HCT116 (cell line): Measurements from ENCODE around the gene PCP2.

Experiments
- ATF3 ChIP-seq: IDR thresholded peaks from 2 replicates; pipeline ENCODE4 v1.6.1; 2012
- CTCF ChIP-seq, 3 experiments: fragments of 200-600 bp in 1 of 3; sonication (generic) in 1 of 3; IDR thresholded peaks in 2 of 3; conservative IDR thresholded peaks in 1 of 3; 2 replicates each; pipeline ENCODE4 v1.5.1; 2012 to 2017; ENCODE audit warnings: low read depth in 2 of 3, low read length in 2 of 3, antibody characterized with exemption in 1 of 3, borderline replicate concordance in 1 of 3, control low read depth in 1 of 3, mild to moderate bottlenecking in 1 of 3, mixed read lengths in 1 of 3, mixed run types in 1 of 3, moderate library complexity in 1 of 3; ENCODE audit not compliant: insufficient read depth in 1 of 3
- POLR2A ChIP-seq: IDR thresholded peaks from 2 replicates; pipeline ENCODE4 v1.7.0; 2011; ENCODE audit warnings: borderline replicate concordance; ENCODE audit not compliant: insufficient read depth, insufficient read length; ENCODE audit errors: extremely low read depth
- RAD21 ChIP-seq: IDR thresholded peaks from 2 replicates; pipeline ENCODE4 v1.6.1; 2012; ENCODE audit warnings: low read depth, mild to moderate bottlenecking
- ZBTB33 ChIP-seq: IDR thresholded peaks from 2 replicates; pipeline ENCODE4 v1.6.1; 2011; ENCODE audit warnings: mild to moderate bottlenecking, low read length, moderate library complexity; ENCODE audit not compliant: insufficient replicate concordance; ENCODE audit errors: extremely low read depth

DNA sequence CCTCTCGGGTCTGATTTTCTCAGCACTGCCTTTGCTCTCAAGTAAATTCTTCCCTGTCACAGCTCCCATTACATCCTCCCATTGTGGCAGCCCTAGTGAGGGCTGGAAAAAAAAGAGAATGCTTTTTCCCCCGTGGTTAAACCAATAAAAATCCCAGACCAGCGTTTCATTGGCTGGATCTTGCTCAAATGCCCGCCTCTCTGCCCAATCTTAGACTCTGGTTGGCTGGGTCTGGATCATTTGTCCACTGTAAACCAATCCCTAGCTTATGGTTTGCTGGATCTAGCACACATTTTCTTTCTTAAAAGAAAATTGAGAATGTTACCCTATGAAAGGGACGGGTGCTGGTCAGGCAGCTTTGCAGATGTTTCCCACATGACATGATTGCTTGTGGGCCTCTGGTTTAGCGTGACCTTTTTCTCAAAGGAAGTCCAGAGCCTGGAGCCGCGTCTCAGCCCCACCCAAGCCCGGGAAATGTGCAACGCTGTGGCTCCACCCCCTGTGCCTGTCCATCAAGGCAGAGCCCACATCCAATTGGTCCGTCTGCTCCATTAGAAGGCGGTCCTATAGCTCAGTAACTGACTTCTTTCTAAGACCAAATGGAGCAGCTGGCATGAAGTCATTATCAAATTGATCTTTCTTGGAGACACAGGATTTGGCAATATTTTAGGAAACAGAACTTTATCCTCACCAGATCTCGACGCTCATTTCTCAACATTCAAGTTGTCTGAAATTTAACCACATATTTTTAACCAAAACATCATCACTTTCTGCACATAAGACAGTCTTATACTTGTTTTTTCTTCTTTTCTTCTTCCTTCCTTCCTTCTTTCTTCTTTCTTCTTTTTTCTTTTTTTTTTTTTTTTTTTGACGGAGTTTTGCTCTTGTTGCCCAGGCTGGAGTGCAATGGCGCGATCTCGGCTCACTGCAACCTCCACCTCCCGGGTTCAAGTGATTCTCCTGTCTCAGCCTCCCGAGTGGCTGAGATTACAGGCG lies 40.8 kb upstream of the PCP2 start:
- TF ChIP-seq CTCF (IDR thresholded peaks at IDR 0.05 in 2 of 3, conservative IDR thresholded peaks at IDR 0.05 in 1 of 3; ENCODE audit: borderline replicate concordance in 1 of 3, insufficient read depth in 1 of 3, low read depth in 2 of 3, low read length in 2 of 3), result no peak
- no peak for TF ChIP-seq ZBTB33
- TF ChIP-seq POLR2A, result no peak
- TF ChIP-seq RAD21, result no peak
- TF ChIP-seq ATF3, result no peak
